Epithelial cell of esophagus (primary cell): ENCODE data around the gene ANO3.

Source experiments
- DNase-seq: peaks from one replicate; pipeline ENCODE4 v3.0.0; 2010; ENCODE audit warnings: low read depth
- H3K4me3 ChIP-seq: 2 replicates; pipeline ENCODE4 v1.5.1; 2011; ENCODE audit warnings: mild to moderate bottlenecking, low read length, control low read depth
- TF ChIP-seq, protein P1 (sequence below): IDR thresholded peaks from 2 replicates; pipeline ENCODE4 v1.5.1; 2011; ENCODE audit warnings: low read depth, mild to moderate bottlenecking, low read length, control low read depth, inconsistent platforms; ENCODE audit not compliant: insufficient read depth; ENCODE audit errors: missing control alignments

Gene ANO3

DNA sequence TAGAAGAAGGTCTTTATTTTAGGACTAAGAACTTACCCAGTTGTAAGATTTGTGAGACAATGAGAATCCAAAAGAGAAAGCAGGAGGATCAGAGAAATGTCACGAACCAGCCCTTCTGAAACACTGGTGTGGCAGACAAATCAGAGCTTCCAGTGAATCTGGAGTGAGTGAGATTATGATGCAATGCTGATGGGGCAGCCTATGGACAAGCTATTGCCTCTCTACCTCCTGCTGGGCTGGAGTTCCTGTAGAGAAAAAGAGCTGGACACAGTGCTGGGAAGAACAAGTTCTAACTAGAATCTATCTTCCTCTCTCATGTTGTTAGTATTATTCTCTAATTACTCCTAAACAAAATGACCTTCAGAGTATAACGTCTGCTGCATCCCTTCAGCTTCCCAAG lies 12.0 kb upstream of the ANO3 start:
- TF ChIP-seq, protein P1, sequence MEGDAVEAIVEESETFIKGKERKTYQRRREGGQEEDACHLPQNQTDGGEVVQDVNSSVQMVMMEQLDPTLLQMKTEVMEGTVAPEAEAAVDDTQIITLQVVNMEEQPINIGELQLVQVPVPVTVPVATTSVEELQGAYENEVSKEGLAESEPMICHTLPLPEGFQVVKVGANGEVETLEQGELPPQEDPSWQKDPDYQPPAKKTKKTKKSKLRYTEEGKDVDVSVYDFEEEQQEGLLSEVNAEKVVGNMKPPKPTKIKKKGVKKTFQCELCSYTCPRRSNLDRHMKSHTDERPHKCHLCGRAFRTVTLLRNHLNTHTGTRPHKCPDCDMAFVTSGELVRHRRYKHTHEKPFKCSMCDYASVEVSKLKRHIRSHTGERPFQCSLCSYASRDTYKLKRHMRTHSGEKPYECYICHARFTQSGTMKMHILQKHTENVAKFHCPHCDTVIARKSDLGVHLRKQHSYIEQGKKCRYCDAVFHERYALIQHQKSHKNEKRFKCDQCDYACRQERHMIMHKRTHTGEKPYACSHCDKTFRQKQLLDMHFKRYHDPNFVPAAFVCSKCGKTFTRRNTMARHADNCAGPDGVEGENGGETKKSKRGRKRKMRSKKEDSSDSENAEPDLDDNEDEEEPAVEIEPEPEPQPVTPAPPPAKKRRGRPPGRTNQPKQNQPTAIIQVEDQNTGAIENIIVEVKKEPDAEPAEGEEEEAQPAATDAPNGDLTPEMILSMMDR, result no peak
- DNase-seq, result peak; percentile 55
- no peak overlapping the region for H3K4me3 ChIP-seq

GRCh38 chr11:26321516-26321915 lies 10.4 kb upstream of the ANO3 start:
- TF ChIP-seq, protein P1, result no peak
- no peak for DNase-seq
- H3K4me3 ChIP-seq, result no peak overlapping the region

GRCh38 chr11:26322335-26323067 lies 9.4 kb upstream of the ANO3 start:
- TF ChIP-seq, protein P1, result no peak
- no peak overlapping the region for H3K4me3 ChIP-seq
- no peak for DNase-seq

- TF ChIP-seq, protein P1, result no peak
- no peak overlapping the region for H3K4me3 ChIP-seq
- no peak for DNase-seq
These were observed 8.1 kb upstream of the ANO3 start for GRCh38 chr11:26323837-26324236.

DNA sequence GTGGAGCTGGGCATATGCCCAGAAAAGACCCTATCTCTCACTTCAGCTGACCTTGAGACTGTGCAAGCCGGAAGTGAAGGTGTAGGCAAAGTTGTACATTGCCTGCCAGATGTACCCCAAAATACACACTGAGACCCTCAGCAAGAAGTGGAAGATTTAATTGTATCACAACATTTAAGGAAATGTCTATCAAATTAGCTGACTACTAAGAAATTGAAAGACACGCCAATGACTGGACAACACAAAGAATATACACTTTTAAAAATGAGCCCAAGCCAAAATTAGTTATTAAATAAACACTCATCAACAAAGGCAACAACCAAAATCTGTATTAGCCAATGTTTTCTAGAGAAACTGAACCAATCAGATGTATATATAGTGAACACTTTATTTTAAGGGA lies 7.7 kb upstream of the ANO3 start:
- TF ChIP-seq, protein P1, result no peak
- no peak for DNase-seq
- no peak overlapping the region for H3K4me3 ChIP-seq

DNA sequence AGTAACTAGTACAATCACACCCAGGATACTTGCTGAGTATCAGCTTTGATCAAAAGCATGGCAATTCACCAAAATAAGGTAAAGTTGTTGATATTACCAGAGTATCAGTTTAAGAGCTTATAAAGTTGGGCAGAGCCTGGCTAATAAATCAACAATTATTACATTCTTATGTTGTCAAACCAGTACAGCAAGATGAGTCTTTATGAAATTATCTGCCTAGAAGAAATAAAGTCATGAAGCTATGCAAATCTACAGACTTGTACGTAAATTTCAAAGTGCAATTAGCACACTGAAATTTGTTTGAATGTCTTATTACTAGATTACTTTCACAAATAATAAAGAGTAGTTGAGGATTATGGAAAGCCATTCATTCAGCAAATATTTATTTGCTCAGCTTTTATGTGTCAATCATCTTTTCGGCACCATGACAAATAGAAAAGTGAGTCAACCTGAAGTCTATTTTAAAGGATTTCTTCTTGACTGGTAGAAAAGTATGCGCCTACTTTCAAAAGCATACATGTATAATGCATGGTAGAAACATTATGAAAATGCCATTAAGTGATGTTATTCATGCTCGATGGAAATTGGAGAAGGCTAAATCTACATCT lies 5.0 kb upstream of the ANO3 start:
- no peak overlapping the region for H3K4me3 ChIP-seq
- TF ChIP-seq, protein P1, result no peak
- peak; percentile 52 for DNase-seq

DNA sequence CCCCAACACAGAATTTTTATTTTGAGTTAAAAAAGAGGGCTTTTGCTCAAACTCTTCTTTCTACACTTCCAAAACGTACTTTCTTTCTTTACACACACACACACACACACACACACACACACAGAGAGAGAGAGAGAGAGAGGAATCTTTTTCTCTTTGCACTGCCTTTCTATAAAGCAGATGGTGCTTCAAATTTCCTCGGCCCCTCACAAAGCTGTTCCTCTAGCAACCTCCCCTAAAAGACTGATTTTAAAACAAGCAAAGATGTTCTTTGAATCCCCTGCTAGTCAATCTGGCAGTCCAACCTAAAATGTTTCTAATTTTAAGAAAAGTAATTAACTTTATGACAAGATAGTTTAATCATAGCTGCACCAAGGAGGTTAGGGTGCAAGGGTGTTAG lies 2.7 kb upstream of the ANO3 start:
- no peak for DNase-seq
- H3K4me3 ChIP-seq, result no peak overlapping the region
- TF ChIP-seq, protein P1, result no peak
